GM23338 (cell line): Measurements from ENCODE around the gene GATAD2B. TPM values are rescaled to one million over a fixed set of nuclear protein-coding genes. Genes with fewer than 3 reads are reported as not detected.

Experiments
- ATAC-seq: fragments of 200-7000 bp; cut with Tn5 transposase; 3 replicates; pipeline ENCODE4 v1.9.1; 2020
- DNase-seq: peaks from one replicate; pipeline ENCODE4 v3.0.0-alpha.2; 2015; ENCODE audit warnings: low spot score
- H2AFZ ChIP-seq: fragments of 200-600 bp; sonication (generic); 2 replicates; pipeline ENCODE4 v1.8.0; 2016; ENCODE audit warnings: antibody characterized with exemption, mild to moderate bottlenecking, moderate library complexity
- H3F3A ChIP-seq: fragments of 200-600 bp; sonication (generic); replicated peaks from 2 replicates; pipeline ENCODE4 v1.8.0; 2017; ENCODE audit warnings: antibody characterized with exemption, mixed run types, low read depth
- H3K27ac ChIP-seq: fragments of 200-600 bp; sonication (generic); 2 replicates; pipeline ENCODE4 v1.6.1; 2016; ENCODE audit warnings: low read depth
- H3K27me3 ChIP-seq: fragments of 200-600 bp; sonication (generic); 2 replicates; pipeline ENCODE4 v1.8.0; 2016; ENCODE audit warnings: mild to moderate bottlenecking, mixed run types, moderate library complexity; ENCODE audit not compliant: insufficient read depth
- H3K36me3 ChIP-seq: fragments of 200-600 bp; sonication (generic); 2 replicates; pipeline ENCODE4 v1.8.0; 2016; ENCODE audit warnings: mild to moderate bottlenecking; ENCODE audit not compliant: insufficient read depth
- H3K4me1 ChIP-seq: fragments of 200-600 bp; sonication (generic); 2 replicates; pipeline ENCODE4 v1.8.0; 2016; ENCODE audit warnings: mild to moderate bottlenecking, moderate library complexity; ENCODE audit not compliant: insufficient read depth
- H3K4me2 ChIP-seq: fragments of 200-600 bp; sonication (generic); 2 replicates; pipeline ENCODE4 v1.7.1; 2017; ENCODE audit warnings: mixed run types
- H3K4me3 ChIP-seq: fragments of 200-600 bp; sonication (generic); 2 replicates; pipeline ENCODE4 v1.6.1; 2016; ENCODE audit warnings: mixed run types
- H3K79me2 ChIP-seq: fragments of 200-600 bp; sonication (generic); replicated peaks from 2 replicates; pipeline ENCODE4 v1.8.0; 2017; ENCODE audit warnings: mild to moderate bottlenecking; ENCODE audit not compliant: insufficient read depth
- H3K9me2 ChIP-seq: fragments of 200-600 bp; sonication (generic); 2 replicates; pipeline ENCODE4 v1.8.0; 2017; ENCODE audit not compliant: insufficient read depth
- H4K20me1 ChIP-seq: fragments of 200-600 bp; sonication (generic); replicated peaks from 2 replicates; pipeline ENCODE4 v1.8.0; 2017; ENCODE audit warnings: mild to moderate bottlenecking; ENCODE audit not compliant: insufficient read depth
- H3K27ac Mint-ChIP-seq: 2 replicates; pipeline ENCODE4 v1.8.0; 2020; ENCODE audit warnings: inconsistent platforms, mild to moderate bottlenecking, moderate library complexity, mixed read lengths
- H3K27me3 Mint-ChIP-seq: 3 replicates; pipeline ENCODE4 v1.8.0; 2022; ENCODE audit warnings: low read depth, mild to moderate bottlenecking, moderate library complexity, mixed read lengths, inconsistent platforms; ENCODE audit not compliant: insufficient read depth, poor library complexity
- H3K36me3 Mint-ChIP-seq: 3 replicates; pipeline ENCODE4 v1.8.0; 2021; ENCODE audit warnings: low read depth, mild to moderate bottlenecking, inconsistent platforms, moderate library complexity, mixed read lengths
- H3K4me1 Mint-ChIP-seq: 3 replicates; pipeline ENCODE4 v1.8.0; 2020; ENCODE audit warnings: mild to moderate bottlenecking, inconsistent platforms, mixed read lengths
- H3K4me3 Mint-ChIP-seq: 3 replicates; pipeline ENCODE4 v1.8.0; 2021; ENCODE audit warnings: moderate library complexity, mild to moderate bottlenecking, inconsistent platforms, mixed read lengths
- H3K9me3 Mint-ChIP-seq: 3 replicates; pipeline ENCODE4 v1.8.0; 2020; ENCODE audit warnings: moderate library complexity, mild to moderate bottlenecking, inconsistent platforms, mixed read lengths
- EZH2 ChIP-seq: fragments of 200-600 bp; sonication (generic); IDR thresholded peaks from one replicate; pipeline ENCODE4 v1.8.0; 2017; ENCODE audit warnings: antibody characterized with exemption, mild to moderate bottlenecking, low read depth; ENCODE audit not compliant: unreplicated experiment
- EZH2phosphoT487 ChIP-seq: fragments of 200-600 bp; sonication (generic); IDR thresholded peaks from one replicate; pipeline ENCODE4 v1.8.1; 2018; ENCODE audit warnings: antibody characterized with exemption; ENCODE audit not compliant: unreplicated experiment
- JUNB ChIP-seq: IDR thresholded peaks from one replicate; pipeline ENCODE4 v1.6.1; 2016; ENCODE audit warnings: antibody characterized with exemption; ENCODE audit not compliant: unreplicated experiment
- NANOG ChIP-seq: IDR thresholded peaks from 2 replicates; pipeline ENCODE4 v1.6.1; 2016; ENCODE audit warnings: antibody characterized with exemption, borderline replicate concordance
- POLR2AphosphoS5 ChIP-seq: IDR thresholded peaks from 2 replicates; pipeline ENCODE4 v1.6.1; 2016; ENCODE audit warnings: antibody characterized with exemption, low read depth
- STAT1 ChIP-seq: IDR thresholded peaks from one replicate; pipeline ENCODE4 v1.6.1; 2016; ENCODE audit warnings: antibody characterized with exemption; ENCODE audit not compliant: unreplicated experiment
- ZNF114 ChIP-seq: fragments of 250-450 bp; sonication (Bioruptor Pico); IDR thresholded peaks from 2 replicates; pipeline ENCODE4 v1.5.0; 2020; ENCODE audit warnings: mild to moderate bottlenecking, moderate library complexity
- ZNF331 ChIP-seq: fragments of 250-450 bp; sonication (Bioruptor Pico); IDR thresholded peaks from 2 replicates; pipeline ENCODE4 v1.5.0; 2020; ENCODE audit warnings: low read depth, mild to moderate bottlenecking, moderate library complexity
- polyA plus RNA-seq: library from polyadenylated mRNA; unstranded; fragments of >200 nt; fragmentation: Nextera tagmentation; extraction: Ambion mirVana; gene quantifications from 2 replicates; pipeline ENCODE4 v1.2.1, GENCODE V29; 2016
- total RNA-seq: library from RNA; depleted of rRNA; stranded (reverse); fragments of >200 nt; shearing (Covaris generic); gene quantifications from 2 replicates; pipeline ENCODE4 v1.2.3, GENCODE V29; 2014
- TF ChIP-seq, protein P1 (sequence below): IDR thresholded peaks from one replicate; pipeline ENCODE4 v1.6.1; 2018; ENCODE audit warnings: antibody characterized with exemption; ENCODE audit not compliant: unreplicated experiment
- TF ChIP-seq, protein P2 (sequence below): fragments of 250-450 bp; sonication (Bioruptor Pico); IDR thresholded peaks from 2 replicates; pipeline ENCODE4 v1.5.0; 2020; ENCODE audit warnings: mild to moderate bottlenecking, moderate library complexity
- TF ChIP-seq, protein P3 (sequence below), 2 experiments: fragments of 200-600 bp in 1 of 2; sonication (generic) in 1 of 2; conservative IDR thresholded peaks; 2 replicates each; pipeline versions ENCODE4 v1.5.1 to v1.6.1; 2016 to 2017; ENCODE audit warnings: antibody characterized with exemption in 2 of 2, low read depth in 2 of 2, mild to moderate bottlenecking in 2 of 2, moderate library complexity in 1 of 2
- TF ChIP-seq, protein P4 (sequence below): IDR thresholded peaks from 2 replicates; pipeline ENCODE4 v1.6.1; 2016; ENCODE audit warnings: antibody characterized with exemption

Gene GATAD2B
- total and polyA plus RNA-seq, 2 experiments from 2014 or later: 5.2 to 17.8 TPM

DNA sequence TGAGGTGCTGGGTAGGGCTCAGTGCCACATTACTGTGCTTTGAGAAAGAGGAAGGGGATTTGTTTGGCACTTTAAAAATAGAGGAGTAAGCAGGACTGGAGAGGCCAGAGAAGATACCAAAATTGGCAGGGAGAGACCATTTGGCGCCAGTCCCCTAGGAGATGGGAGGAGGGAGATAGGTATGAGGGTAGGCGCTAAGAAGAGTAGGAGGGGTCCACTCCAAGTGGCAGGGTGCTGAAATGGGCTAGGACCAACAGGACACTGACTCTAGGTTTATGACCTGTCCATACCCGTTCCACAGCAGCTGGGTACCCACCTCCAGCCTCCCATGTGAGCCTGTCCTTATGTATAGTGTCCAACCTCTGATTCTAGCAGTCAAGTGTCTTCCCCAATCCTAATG, 36.7 kb upstream of the GATAD2B start:
- H3K27me3 Mint-ChIP-seq: peaks cover 26% of the 10 kb centered on the region
- Histone ChIP-seq H3K27me3 (no peaks in the 10 kb centered on the region), H3K79me2 (peaks cover 65% of the 10 kb centered on the region), H2AFZ (no peak overlapping the region), H3K9me2 (no peaks in the 10 kb centered on the region), H4K20me1 (peaks cover 18% of the 10 kb centered on the region), H3K4me2 (peak overlapping the region; percentile 19; the same call in 1 of the 2 replicates), H3K4me1 (peaks cover 31% of the 10 kb centered on the region), H3K36me3 (peaks cover 14% of the 10 kb centered on the region), H3K4me3 (peak overlapping the region; percentile 31; the same call in 1 of the 2 replicates), H3F3A (peaks cover 37% of the 10 kb centered on the region), H3K27ac (peak overlapping the region; percentile 67)
- ATAC-seq (no peak), DNase-seq (peak; percentile 19)
- peak overlapping the region; percentile 63; the same call in 1 of the 2 replicates for H3K27ac Mint-ChIP-seq
- peaks cover 44% of the 10 kb centered on the region for H3K4me1 Mint-ChIP-seq
- H3K36me3 Mint-ChIP-seq: peaks cover 36% of the 10 kb centered on the region
- H3K9me3 Mint-ChIP-seq: peaks cover 3% of the 10 kb centered on the region; the same call in 2 of the 3 replicates
- H3K4me3 Mint-ChIP-seq: peak overlapping the region; percentile 99; the same call in 2 of the 3 replicates
- TF ChIP-seq JUNB (no peak), STAT1 (no peak), ZNF114 (no peak), NANOG (no peak), ZNF331 (no peak), EZH2phosphoT487 (no peak), POLR2AphosphoS5 (no peak), EZH2 (no peak)
- TF ChIP-seq, protein P1, sequence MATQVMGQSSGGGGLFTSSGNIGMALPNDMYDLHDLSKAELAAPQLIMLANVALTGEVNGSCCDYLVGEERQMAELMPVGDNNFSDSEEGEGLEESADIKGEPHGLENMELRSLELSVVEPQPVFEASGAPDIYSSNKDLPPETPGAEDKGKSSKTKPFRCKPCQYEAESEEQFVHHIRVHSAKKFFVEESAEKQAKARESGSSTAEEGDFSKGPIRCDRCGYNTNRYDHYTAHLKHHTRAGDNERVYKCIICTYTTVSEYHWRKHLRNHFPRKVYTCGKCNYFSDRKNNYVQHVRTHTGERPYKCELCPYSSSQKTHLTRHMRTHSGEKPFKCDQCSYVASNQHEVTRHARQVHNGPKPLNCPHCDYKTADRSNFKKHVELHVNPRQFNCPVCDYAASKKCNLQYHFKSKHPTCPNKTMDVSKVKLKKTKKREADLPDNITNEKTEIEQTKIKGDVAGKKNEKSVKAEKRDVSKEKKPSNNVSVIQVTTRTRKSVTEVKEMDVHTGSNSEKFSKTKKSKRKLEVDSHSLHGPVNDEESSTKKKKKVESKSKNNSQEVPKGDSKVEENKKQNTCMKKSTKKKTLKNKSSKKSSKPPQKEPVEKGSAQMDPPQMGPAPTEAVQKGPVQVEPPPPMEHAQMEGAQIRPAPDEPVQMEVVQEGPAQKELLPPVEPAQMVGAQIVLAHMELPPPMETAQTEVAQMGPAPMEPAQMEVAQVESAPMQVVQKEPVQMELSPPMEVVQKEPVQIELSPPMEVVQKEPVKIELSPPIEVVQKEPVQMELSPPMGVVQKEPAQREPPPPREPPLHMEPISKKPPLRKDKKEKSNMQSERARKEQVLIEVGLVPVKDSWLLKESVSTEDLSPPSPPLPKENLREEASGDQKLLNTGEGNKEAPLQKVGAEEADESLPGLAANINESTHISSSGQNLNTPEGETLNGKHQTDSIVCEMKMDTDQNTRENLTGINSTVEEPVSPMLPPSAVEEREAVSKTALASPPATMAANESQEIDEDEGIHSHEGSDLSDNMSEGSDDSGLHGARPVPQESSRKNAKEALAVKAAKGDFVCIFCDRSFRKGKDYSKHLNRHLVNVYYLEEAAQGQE: no peak
- TF ChIP-seq, protein P2, sequence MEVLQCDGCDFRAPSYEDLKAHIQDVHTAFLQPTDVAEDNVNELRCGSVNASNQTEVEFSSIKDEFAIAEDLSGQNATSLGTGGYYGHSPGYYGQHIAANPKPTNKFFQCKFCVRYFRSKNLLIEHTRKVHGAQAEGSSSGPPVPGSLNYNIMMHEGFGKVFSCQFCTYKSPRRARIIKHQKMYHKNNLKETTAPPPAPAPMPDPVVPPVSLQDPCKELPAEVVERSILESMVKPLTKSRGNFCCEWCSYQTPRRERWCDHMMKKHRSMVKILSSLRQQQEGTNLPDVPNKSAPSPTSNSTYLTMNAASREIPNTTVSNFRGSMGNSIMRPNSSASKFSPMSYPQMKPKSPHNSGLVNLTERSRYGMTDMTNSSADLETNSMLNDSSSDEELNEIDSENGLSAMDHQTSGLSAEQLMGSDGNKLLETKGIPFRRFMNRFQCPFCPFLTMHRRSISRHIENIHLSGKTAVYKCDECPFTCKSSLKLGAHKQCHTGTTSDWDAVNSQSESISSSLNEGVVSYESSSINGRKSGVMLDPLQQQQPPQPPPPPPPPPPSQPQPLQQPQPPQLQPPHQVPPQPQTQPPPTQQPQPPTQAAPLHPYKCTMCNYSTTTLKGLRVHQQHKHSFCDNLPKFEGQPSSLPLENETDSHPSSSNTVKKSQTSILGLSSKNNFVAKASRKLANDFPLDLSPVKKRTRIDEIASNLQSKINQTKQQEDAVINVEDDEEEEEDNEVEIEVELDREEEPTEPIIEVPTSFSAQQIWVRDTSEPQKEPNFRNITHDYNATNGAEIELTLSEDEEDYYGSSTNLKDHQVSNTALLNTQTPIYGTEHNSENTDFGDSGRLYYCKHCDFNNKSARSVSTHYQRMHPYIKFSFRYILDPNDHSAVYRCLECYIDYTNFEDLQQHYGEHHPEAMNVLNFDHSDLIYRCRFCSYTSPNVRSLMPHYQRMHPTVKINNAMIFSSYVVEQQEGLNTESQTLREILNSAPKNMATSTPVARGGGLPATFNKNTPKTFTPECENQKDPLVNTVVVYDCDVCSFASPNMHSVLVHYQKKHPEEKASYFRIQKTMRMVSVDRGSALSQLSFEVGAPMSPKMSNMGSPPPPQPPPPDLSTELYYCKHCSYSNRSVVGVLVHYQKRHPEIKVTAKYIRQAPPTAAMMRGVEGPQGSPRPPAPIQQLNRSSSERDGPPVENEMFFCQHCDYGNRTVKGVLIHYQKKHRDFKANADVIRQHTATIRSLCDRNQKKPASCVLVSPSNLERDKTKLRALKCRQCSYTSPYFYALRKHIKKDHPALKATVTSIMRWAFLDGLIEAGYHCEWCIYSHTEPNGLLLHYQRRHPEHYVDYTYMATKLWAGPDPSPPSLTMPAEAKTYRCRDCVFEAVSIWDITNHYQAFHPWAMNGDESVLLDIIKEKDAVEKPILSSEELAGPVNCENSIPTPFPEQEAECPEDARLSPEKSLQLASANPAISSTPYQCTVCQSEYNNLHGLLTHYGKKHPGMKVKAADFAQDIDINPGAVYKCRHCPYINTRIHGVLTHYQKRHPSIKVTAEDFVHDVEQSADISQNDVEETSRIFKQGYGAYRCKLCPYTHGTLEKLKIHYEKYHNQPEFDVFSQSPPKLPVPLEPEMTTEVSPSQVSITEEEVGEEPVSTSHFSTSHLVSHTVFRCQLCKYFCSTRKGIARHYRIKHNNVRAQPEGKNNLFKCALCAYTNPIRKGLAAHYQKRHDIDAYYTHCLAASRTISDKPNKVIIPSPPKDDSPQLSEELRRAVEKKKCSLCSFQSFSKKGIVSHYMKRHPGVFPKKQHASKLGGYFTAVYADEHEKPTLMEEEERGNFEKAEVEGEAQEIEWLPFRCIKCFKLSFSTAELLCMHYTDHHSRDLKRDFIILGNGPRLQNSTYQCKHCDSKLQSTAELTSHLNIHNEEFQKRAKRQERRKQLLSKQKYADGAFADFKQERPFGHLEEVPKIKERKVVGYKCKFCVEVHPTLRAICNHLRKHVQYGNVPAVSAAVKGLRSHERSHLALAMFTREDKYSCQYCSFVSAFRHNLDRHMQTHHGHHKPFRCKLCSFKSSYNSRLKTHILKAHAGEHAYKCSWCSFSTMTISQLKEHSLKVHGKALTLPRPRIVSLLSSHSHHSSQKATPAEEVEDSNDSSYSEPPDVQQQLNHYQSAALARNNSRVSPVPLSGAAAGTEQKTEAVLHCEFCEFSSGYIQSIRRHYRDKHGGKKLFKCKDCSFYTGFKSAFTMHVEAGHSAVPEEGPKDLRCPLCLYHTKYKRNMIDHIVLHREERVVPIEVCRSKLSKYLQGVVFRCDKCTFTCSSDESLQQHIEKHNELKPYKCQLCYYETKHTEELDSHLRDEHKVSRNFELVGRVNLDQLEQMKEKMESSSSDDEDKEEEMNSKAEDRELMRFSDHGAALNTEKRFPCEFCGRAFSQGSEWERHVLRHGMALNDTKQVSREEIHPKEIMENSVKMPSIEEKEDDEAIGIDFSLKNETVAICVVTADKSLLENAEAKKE (CRISPR knock-in tag): no peak
- TF ChIP-seq, protein P3, sequence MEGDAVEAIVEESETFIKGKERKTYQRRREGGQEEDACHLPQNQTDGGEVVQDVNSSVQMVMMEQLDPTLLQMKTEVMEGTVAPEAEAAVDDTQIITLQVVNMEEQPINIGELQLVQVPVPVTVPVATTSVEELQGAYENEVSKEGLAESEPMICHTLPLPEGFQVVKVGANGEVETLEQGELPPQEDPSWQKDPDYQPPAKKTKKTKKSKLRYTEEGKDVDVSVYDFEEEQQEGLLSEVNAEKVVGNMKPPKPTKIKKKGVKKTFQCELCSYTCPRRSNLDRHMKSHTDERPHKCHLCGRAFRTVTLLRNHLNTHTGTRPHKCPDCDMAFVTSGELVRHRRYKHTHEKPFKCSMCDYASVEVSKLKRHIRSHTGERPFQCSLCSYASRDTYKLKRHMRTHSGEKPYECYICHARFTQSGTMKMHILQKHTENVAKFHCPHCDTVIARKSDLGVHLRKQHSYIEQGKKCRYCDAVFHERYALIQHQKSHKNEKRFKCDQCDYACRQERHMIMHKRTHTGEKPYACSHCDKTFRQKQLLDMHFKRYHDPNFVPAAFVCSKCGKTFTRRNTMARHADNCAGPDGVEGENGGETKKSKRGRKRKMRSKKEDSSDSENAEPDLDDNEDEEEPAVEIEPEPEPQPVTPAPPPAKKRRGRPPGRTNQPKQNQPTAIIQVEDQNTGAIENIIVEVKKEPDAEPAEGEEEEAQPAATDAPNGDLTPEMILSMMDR (conservative IDR thresholded peaks at IDR 0.05; ENCODE audit: low read depth in 2 of 2): no peak
- TF ChIP-seq, protein P4, sequence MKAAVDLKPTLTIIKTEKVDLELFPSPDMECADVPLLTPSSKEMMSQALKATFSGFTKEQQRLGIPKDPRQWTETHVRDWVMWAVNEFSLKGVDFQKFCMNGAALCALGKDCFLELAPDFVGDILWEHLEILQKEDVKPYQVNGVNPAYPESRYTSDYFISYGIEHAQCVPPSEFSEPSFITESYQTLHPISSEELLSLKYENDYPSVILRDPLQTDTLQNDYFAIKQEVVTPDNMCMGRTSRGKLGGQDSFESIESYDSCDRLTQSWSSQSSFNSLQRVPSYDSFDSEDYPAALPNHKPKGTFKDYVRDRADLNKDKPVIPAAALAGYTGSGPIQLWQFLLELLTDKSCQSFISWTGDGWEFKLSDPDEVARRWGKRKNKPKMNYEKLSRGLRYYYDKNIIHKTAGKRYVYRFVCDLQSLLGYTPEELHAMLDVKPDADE: no peak
